GM21529 (cell line): ENCODE measurements around the gene LRRC71.
A peak's percentile ranks its signal among the peaks of the same experiment; 100 is the strongest.

Experiments used
- ATAC-seq: cut with Tn5 transposase; IDR thresholded peaks from one replicate; pipeline ENCODE4 v1.9.1; 2021; ENCODE audit not compliant: unreplicated experiment

LRRC71 gene

GRCh38 chr1:156892190-156893047, 28.0 kb upstream of the LRRC71 start:
- ATAC-seq = peak; percentile 71

DNA sequence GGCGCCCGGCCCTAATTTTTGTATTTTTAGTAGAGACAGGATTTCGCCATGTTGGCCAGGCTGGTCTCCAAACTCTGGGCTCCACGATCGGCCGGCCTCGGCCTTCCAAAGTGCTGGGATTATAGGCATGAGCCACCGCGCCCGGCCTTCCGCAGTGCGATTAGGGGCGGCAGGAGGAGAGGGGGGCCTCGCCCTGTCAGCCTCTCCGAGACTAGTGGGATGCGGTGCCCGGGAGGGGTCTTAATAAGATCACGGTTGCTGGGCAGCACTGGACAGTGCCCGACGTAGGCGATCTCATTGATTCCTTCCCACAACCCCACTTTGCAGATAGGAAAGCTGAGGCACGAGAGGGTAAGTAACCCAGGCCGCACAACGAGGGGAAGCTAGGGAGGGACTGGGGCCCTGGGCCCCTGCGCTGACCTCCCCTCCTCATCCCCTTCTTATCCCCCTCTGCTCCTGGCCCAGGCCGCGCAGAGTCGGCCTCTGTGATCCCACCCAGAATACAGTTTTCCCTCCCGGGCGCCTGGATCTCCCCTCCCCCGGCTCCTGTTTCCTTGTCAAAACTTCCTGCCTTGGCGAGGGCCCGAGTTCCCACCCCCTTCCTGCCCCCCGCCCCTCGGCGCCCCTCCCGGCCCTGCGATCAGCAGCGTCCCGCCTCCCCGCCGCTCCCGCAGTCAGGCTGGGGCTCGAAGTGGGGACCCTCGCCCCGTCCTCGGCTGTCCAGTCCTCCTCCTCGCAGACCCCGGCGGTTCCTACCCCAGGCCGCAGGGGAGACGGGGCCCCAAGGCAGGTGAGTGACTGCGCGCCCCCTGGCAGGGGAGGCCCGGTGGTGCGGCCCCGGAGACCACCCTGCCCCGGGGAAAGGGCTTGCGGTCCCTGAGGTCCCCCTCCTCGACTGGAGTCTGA, 27.1 kb upstream of the LRRC71 start, which contains the start of gene PEAR1:
Gene PEAR1 (plus strand): TSS at position 671 of the 906 bp plus-strand sequence. CDS start 10,209 bp downstream, outside the sequence.
- ATAC-seq = no peak

DNA sequence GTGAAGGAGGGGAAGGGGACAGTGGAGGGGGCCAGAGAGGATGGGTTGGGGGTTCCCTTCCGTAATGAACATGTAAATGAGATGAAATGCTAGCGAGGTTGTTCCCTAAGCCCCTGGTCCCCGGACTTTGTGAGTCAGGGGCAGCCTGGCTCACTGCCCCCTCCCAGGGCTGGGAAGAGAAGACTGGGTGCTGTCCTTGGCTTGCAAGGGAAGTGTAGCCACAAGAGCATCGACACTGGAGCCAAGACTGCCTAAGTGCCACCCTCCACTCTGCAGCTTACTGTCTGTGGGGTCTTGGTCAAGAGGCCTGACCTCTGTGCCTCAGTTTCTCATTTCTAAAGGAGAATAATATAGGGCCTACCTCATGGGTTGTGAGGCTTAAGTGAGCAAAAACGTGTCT, 26.4 kb upstream of the LRRC71 start:
- no peak for ATAC-seq

- ATAC-seq = no peak
These were observed 25.5 kb upstream of the LRRC71 start for GRCh38 chr1:156894711-156895454.

DNA sequence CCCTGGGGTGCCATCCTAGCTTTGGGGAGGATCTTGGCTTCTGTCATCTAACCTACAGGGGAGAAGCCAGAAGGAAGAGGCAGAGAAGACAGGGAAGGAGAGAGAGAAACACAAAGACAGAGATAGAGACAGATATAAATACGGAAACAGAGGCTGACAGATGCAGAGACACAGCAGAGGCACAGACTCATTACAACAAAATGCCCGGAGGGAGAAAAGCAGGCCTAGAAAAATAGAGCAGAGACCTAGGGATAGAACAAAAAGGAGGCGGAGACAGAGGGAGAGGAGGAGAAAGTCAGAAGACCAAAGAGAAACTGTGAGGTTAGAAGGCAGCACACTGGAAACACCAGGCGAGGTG, 25.0 kb upstream of the LRRC71 start:
- no peak for ATAC-seq

DNA sequence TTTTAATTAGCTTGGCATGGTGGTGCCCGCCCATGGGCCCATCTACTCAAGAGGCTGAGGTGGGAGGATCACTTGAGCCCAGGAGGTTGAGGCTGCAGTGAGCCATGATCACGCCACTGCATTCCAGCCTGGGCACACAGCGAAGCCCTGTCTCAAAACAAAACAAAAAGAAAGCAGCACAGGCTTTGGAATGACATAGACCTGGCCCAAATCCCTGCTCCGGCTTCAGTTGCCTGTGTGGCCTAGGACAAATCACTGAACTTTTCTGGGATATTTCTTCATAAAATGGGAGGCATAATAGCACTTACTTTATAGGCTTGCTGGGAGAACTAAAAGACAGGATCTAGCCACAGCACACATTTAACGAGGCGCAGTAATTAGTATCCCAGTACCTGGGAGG, 24.5 kb upstream of the LRRC71 start:
- no peak for ATAC-seq

DNA sequence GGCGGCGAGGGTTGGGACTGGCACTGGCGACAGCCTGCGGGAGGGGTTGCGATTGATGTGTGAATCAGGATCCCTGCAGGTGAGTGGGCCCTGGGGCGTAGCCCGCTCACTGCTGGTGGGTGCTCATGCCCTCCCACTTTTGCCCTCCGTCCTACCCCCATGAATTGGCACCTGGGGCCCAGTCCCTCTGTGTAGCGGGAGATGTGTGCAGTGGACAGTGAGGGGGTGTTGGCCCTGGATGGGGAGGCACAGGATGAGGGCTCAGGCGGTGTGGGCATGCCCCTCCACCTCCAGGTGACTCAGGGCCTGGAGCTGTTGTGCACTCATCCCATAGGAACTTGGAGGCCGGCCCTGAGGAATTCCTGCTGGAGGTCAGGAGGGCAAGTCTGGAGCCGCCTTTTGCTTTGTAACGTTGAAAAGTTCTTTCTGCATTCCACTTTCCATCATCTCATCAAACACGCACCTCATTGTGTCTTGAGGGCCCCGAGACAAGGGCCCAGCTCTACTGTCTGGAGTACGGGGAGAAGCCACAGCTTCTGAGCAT, 23.9 kb upstream of the LRRC71 start:
- no peak for ATAC-seq

DNA sequence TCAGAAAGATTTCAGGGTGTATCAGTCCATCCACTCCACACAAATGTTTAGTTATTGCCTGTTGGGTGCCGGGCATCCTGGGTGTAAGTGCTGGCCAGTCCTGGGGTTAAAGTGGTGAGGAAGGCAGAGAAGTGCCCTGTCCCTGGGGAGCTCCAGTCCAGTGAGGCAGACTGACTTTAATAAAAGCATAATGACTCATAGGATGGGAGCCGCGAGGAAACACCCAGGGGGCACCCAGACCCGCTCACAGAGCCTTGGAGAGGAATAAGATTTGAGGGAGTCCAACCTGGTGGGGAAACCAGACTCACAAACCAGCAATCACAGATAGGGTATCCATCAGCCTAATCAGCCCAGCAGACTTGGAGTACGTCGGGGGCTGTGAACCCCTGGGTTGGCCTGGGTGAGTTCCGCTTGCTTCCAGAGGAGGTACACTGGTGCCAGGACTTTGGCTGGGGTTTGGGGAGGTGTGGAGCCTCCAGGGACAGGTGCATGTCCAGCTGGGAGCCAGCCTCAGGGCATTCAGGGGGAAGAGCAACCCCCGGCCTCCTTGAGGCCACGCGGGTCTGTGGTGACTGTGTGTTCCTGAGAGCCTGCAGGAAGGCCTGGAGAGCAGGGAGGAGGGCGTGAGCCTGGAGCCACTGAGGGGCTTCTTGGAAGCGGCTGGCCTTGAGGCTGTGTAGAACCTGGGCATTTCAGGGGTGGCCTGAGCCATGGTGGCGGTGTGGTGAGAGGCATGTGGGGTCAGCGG, 23.2 kb upstream of the LRRC71 start:
- ATAC-seq = no peak

GRCh38 chr1:156898161-156898566, 22.3 kb upstream of the LRRC71 start:
- no peak for ATAC-seq

DNA sequence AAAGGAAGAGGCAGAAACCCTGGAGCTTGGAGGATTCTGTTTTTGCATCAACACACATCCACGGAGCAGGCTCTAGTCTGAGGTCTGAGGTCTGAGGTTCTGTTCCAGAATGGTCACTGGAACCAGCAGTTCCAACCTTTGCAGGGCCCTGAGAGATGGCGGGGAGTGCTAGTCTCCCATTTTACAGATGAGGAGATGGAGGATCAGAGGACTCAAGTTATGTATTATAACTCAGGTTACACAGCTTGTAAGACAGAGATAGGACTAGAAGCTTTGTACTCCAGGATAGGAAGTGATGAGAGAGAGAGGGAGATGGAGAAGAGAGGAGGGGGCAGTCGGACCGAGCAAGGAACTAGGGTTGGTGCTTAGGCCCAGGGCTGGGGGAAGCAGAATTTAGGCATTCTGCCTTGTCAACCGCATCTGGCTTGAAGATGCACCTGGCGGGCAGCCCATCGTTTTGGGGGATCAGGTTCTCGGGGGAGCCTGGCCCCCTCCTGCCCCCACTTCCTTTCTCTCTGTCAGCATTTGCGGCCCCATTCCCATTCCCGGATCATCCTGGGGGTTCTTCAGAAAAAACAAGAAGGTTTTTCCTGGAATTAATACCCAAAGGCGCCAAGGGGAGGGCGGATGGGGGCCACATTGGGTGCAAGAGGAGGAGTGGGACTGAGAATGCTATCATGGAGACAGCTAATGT, 21.3 kb upstream of the LRRC71 start:
- ATAC-seq = no peak

- no peak for ATAC-seq
These were observed 20.3 kb upstream of the LRRC71 start for GRCh38 chr1:156899956-156900718.

DNA sequence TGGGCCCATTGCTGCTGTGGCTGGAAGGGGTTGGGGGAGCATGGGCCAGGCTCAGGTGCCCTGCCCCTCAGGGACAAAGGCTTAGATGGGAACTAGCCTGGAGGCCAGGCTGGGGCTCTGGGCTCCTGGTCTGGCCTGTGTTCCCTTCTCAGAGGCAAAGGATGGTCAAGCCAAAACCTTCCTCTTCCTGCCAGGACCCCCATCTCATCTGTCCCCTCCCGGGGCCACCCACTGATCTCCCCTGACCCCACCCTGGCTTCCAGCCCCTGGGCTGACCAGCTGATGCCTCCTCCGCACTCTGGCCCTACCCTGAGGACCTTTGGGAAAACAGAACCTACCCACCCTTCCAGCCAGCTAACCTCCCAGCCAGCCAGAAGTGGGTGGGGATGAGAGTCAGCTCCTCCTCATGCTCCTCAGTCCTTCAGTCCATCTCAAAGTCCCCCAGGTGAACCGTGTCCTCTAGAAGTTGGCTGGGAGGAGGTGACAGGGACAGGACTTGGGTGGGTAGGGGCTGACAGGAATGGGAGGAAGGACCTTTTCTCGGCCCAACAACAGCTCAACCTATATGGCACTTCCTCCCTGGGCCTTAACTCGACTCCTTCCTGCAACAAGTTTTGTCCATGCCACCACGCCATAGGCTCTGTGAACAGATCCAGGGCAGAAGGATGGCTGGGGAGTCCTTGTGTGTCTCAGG, 19.4 kb upstream of the LRRC71 start:
- no peak for ATAC-seq

GRCh38 chr1:156901590-156901900, 18.9 kb upstream of the LRRC71 start:
- no peak for ATAC-seq

DNA sequence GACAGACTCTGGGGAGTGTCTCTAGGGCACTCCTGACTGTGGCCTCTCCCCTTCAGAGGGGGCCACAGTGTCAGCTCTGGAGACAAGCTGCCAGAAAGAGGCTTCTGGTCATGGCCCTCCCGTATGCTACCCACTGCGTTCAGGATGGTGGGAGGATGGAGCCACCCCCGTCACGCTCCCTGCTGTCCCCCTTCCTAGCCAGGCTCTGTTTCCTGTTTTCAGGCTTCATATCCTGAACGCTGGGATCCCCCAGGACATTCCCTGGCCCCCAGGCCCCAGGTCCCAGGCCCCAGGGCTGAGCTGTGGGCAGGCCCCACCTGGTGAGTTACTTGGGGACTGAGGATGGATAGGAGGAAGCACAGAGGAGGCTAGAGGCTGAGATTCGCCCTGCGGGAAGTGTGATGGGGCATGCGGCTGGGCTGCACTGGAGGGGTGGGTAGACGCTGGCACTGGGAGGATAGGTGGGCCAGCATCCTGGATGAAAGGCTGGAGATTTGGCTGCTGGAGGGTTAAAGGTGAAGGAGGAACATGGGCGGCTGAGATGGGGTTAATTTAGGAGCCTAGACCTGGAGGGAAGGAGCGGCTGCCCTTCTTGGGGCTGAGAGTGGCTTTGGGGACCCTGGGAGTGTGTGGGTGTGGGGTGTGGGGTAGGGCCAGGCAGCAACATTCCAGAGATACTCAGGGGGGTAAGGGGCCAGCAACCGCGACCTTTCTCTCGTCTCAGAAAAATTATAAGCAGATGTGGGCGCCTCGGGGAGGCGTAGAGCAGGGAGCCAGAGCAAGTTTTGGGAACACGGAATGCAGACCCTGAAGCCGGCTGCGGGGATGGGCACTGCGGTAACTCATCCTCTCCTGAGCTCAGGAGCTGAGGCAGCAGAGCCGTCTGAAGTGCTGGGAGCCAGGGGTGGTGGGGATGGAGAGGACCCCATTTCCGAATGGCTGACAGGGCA, 18.2 kb upstream of the LRRC71 start:
- no peak for ATAC-seq

GRCh38 chr1:156903328-156904091, 16.9 kb upstream of the LRRC71 start:
- no peak for ATAC-seq

DNA sequence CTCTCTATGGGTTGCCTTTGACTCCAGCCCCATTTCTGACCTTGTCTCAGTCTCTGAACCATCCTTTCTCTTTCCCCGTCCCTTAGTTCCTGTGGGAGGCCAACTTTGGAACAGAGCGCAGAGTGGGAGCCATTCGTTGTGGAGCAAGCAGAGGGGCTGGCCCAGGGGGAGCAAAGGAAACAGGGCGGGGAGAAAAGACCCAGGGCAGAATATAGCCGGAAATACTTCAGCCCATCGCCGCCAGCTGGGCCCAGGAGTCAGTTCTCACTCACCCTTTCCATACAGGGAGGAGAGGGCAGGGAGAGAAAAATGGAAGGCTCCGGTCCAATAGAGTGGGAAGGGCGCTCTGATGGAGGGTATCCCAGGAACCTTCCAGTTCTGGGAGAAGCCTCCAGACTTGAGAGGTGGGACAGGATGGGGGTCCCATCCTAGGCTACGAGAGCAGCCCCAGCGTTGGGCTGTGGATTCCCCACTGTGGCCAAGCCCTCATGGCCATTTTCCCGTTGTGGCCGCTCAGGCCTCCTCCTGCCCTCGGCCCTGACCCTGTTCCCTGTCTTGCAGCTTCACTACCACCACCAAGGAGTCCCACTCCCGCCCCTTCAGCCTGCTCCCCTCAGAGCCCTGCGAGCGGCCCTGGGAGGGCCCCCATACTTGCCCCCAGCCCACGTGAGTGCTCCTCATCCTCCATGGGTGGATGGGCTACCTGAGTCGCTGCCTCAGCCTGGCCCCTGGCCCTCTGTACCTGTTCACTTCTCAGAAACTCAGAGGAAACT, 16.1 kb upstream of the LRRC71 start:
- ATAC-seq = no peak
